Ovary (tissue), 3 donors: Measurements from ENCODE around the gene NLRP9.

Experiments used
- CTCF ChIP-seq, 3 donors: fragments of 450-650 bp in 2 of 3; fragments of 200-600 bp in 1 of 3; IDR thresholded peaks; one replicate each; pipeline versions ENCODE4 v1.5.1 to v1.8.0; 2016 to 2022; ENCODE audit warnings: antibody characterized with exemption in 3 of 3, mild to moderate bottlenecking in 1 of 3
- EP300 ChIP-seq: sonication (generic); formaldehyde crosslinking; IDR thresholded peaks from one replicate; pipeline ENCODE4 v1.6.1; 2017; ENCODE audit warnings: antibody characterized with exemption
- POLR2A ChIP-seq: fragments of 450-650 bp; IDR thresholded peaks from one replicate; pipeline ENCODE4 v1.6.1; 2017; ENCODE audit warnings: antibody characterized with exemption, mild to moderate bottlenecking, moderate library complexity
- donor health status: DM: no; HTN: no; CAD: no.

- TF ChIP-seq EP300 (no peak), POLR2A (no peak), CTCF (IDR thresholded peaks at IDR 0.05) (no peak)
Measured at GRCh38 chr19:55705972-55706371, 32.2 kb downstream of the NLRP9 start.
